ENCODE data around the gene DDX60. TPM values are rescaled to one million over a fixed set of nuclear protein-coding genes. Genes with fewer than 3 reads are reported as not detected.

Gene DDX60
- total RNA-seq, 1 donor from 2014 or later = 5.3 TPM

DNA sequence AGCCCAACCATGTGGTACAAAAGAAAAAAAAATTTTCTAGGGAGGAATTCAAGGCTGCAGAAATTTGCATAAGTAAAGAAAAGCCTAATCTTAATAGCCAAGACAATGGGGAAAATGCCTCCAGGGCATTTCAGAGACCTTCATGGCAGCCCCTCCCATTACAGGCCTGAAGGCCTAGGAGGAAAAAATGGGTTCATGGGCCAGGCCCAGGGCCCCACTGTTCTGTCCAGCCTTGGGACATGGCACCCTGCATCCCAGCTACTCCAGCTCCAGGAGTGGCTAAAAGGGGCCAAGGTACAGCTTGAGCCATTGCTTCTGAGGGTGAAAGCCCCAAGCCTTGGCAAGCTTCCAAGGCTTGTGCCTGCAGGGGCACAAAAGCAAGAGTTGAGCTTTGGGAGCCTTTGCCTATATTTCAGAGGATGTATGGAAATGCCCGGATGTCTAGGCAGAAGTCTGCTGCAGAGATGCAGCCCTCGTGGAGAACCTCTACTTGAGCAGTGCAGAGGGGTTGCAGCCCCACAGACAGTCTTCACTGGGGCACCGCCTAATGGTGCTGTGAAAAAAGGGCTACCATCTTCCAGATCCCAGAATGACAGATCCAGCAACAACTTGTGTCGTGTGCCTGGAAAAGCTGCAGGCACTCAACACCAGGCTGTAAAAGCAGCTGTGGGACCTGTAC, 115.2 kb downstream of the DDX60 start:
- Histone ChIP-seq H3K9me3 (replicated peaks) (peaks cover 32% of the 10 kb centered on the region), H3K4me1 (no peaks in the 10 kb centered on the region), H3K36me3 (peaks cover 9% of the 10 kb centered on the region), H3K27me3 (ENCODE audit: low read depth) (no peaks in the 10 kb centered on the region), H3K4me3 (no peak overlapping the region), H3K27ac (replicated peaks) (no peak overlapping the region)
- intact Hi-C loops (cut with micrococcal nuclease) = no loop called here
- no peak for TF ChIP-seq CTCF (IDR thresholded peaks at IDR 0.05; ENCODE audit: borderline replicate concordance)
- no peak for DNase-seq

GRCh38 chr4:168200685-168201084, 117.9 kb downstream of the DDX60 start:
- Histone ChIP-seq H3K36me3 (peaks cover 9% of the 10 kb centered on the region), H3K27ac (replicated peaks) (no peak overlapping the region), H3K4me1 (no peaks in the 10 kb centered on the region), H3K27me3 (ENCODE audit: low read depth) (no peaks in the 10 kb centered on the region), H3K9me3 (replicated peaks) (peaks cover 42% of the 10 kb centered on the region), H3K4me3 (no peak overlapping the region)
- DNase-seq = no peak
- TF ChIP-seq CTCF (IDR thresholded peaks at IDR 0.05; ENCODE audit: borderline replicate concordance) = no peak
- intact Hi-C loops (cut with micrococcal nuclease) = no loop called here

- intact Hi-C loops (cut with micrococcal nuclease) = no loop called here
- no peak for DNase-seq
- H3K4me3 ChIP-seq = no peak overlapping the region
- no peaks in the 10 kb centered on the region for H3K4me1 ChIP-seq
- H3K27ac ChIP-seq (replicated peaks) = no peak overlapping the region
- H3K27me3 ChIP-seq (ENCODE audit: low read depth) = no peaks in the 10 kb centered on the region
- H3K9me3 ChIP-seq (replicated peaks) = peaks cover 36% of the 10 kb centered on the region
- peaks cover 9% of the 10 kb centered on the region for H3K36me3 ChIP-seq
- TF ChIP-seq CTCF (IDR thresholded peaks at IDR 0.05; ENCODE audit: borderline replicate concordance) = no peak
Measured at GRCh38 chr4:168199260-168199957, 119.1 kb downstream of the DDX60 start.

DNA sequence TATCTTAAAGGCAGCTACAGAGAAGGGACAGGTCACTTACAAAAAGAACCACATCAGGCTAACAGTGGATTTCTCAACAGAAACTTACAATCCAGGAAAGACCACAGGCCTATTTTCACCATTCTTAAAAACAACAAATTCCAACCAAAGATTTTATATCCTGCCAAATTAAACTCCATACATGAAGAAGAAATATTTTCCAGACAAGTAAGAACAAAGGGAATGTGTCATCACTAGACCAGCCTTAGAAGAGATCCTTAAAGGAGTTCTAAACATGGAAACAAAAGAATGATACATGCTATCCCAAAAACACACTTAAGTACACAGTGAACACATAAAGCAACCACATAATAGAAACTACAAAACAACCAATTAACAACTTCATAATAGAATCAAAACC, 120.6 kb downstream of the DDX60 start:
- no peaks in the 10 kb centered on the region for H3K36me3 ChIP-seq
- peaks cover 21% of the 10 kb centered on the region for H3K9me3 ChIP-seq (replicated peaks)
- H3K4me1 ChIP-seq = no peaks in the 10 kb centered on the region
- no peak overlapping the region for H3K27ac ChIP-seq (replicated peaks)
- no peaks in the 10 kb centered on the region for H3K27me3 ChIP-seq (ENCODE audit: low read depth)
- no peak for DNase-seq
- intact Hi-C loops (cut with micrococcal nuclease) = no loop called here
- no peak overlapping the region for H3K4me3 ChIP-seq
- TF ChIP-seq CTCF (IDR thresholded peaks at IDR 0.05; ENCODE audit: borderline replicate concordance) = no peak

DNA sequence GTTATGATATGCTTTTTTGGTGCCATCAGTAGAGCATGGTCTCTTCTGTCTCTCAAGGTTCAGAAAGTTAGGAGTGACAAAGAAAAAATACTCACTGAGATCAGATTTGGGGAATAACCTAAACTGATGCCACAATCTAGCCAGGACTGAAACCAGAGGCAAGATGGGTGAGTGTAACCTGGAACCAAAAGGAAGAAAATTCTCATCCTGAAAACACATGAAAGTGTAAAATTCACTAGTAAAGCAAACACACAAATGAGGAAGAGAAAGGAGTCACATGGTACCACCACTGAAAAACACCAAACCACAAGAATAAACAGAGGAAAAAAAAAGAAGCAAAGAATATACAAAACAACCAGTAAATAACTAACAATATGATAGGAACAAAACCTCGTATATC, 129.8 kb downstream of the DDX60 start:
- Histone ChIP-seq H3K27ac (replicated peaks) (no peak overlapping the region), H3K36me3 (no peaks in the 10 kb centered on the region), H3K4me3 (no peak overlapping the region), H3K27me3 (ENCODE audit: low read depth) (no peaks in the 10 kb centered on the region), H3K9me3 (replicated peaks) (peaks cover 8% of the 10 kb centered on the region), H3K4me1 (peaks cover 10% of the 10 kb centered on the region)
- TF ChIP-seq CTCF (IDR thresholded peaks at IDR 0.05; ENCODE audit: borderline replicate concordance) = no peak
- intact Hi-C loops (cut with micrococcal nuclease) = no loop called here
- no peak for DNase-seq

Data from left ventricle myocardium inferior (tissue), 1 donor.